GM23338 (cell line): ENCODE data around the gene DSCAML1.

Experiments used
- CTCF ChIP-seq, 2 experiments: fragments of 200-600 bp in 1 of 2; sonication (generic) in 1 of 2; conservative IDR thresholded peaks; 2 replicates each; pipeline versions ENCODE4 v1.5.1 to v1.6.1; 2016 to 2017; ENCODE audit warnings: antibody characterized with exemption in 2 of 2, low read depth in 2 of 2, mild to moderate bottlenecking in 2 of 2, moderate library complexity in 1 of 2
- JUNB ChIP-seq: IDR thresholded peaks from one replicate; pipeline ENCODE4 v1.6.1; 2016; ENCODE audit warnings: antibody characterized with exemption; ENCODE audit not compliant: unreplicated experiment

- TF ChIP-seq JUNB: no peak
- no peak for TF ChIP-seq CTCF (conservative IDR thresholded peaks at IDR 0.05; ENCODE audit: low read depth in 2 of 2)
Measured at GRCh38 chr11:117498791-117499190, 298.2 kb downstream of the DSCAML1 start.
